ENCODE data around the gene POU2AF2. TPM values are rescaled to one million over a fixed set of nuclear protein-coding genes. Genes with fewer than 3 reads are reported as not detected.
"Not testable (repeated sequence)": the region's sequence is repeated elsewhere in the genome, so short reads cannot be mapped to it uniquely, and the experiment has no call there.

Gene POU2AF2
- total RNA-seq, 1 donor from 2014 or later: not detected

GRCh38 chr11:111310088-111310487 lies 64.6 kb downstream of the POU2AF2 start:
- H3K27ac ChIP-seq: no peak overlapping the region
- no peak for DNase-seq (ENCODE audit: low spot score in 2 of 2)
- no peak for TF ChIP-seq CTCF (IDR thresholded peaks at IDR 0.05)
- H3K4me1 ChIP-seq: no peaks in the 10 kb centered on the region
- H3K27me3 ChIP-seq: no peaks in the 10 kb centered on the region
- no peaks in the 10 kb centered on the region for H3K9me3 ChIP-seq
- no peak overlapping the region for H3K4me3 ChIP-seq
- H3K36me3 ChIP-seq: no peaks in the 10 kb centered on the region
- intact Hi-C loops (cut with DNase I): no loop called here

GRCh38 chr11:111310723-111311122 lies 65.2 kb downstream of the POU2AF2 start:
- Histone ChIP-seq H3K4me3 (no peak overlapping the region), H3K36me3 (no peaks in the 10 kb centered on the region), H3K27me3 (no peaks in the 10 kb centered on the region), H3K4me1 (no peaks in the 10 kb centered on the region), H3K27ac (no peak overlapping the region), H3K9me3 (no peaks in the 10 kb centered on the region)
- intact Hi-C loops (cut with DNase I): no loop called here
- no peak for TF ChIP-seq CTCF (IDR thresholded peaks at IDR 0.05)
- DNase-seq (ENCODE audit: low spot score in 2 of 2): no peak

- Histone ChIP-seq H3K4me3 (no peak overlapping the region), H3K4me1 (no peaks in the 10 kb centered on the region), H3K9me3 (no peaks in the 10 kb centered on the region), H3K36me3 (no peaks in the 10 kb centered on the region), H3K27me3 (no peaks in the 10 kb centered on the region), H3K27ac (no peak overlapping the region)
- no peak for DNase-seq (ENCODE audit: low spot score in 2 of 2)
- TF ChIP-seq CTCF (IDR thresholded peaks at IDR 0.05): no peak
- intact Hi-C loops (cut with DNase I): no loop called here
Measured at GRCh38 chr11:111312076-111312475, 66.6 kb downstream of the POU2AF2 start.

GRCh38 chr11:111319296-111319695 lies 73.8 kb downstream of the POU2AF2 start:
- intact Hi-C loops (cut with DNase I): no loop called here
- Histone ChIP-seq H3K27ac (no peak overlapping the region), H3K36me3 (no peaks in the 10 kb centered on the region), H3K9me3 (no peaks in the 10 kb centered on the region), H3K27me3 (no peaks in the 10 kb centered on the region), H3K4me1 (peaks cover 0 to 12% of the 10 kb centered on the region in 2 donors), H3K4me3 (no peak overlapping the region)
- DNase-seq (ENCODE audit: low spot score in 2 of 2): no peak
- TF ChIP-seq CTCF (IDR thresholded peaks at IDR 0.05): no peak

- not testable (repeated sequence) for DNase-seq (ENCODE audit: low spot score in 2 of 2); H3K36me3 ChIP-seq; H3K27me3 ChIP-seq; H3K9me3 ChIP-seq; H3K4me3 ChIP-seq
- H3K27ac ChIP-seq: peak overlapping the region; percentile 25 to 39
- intact Hi-C loops (cut with DNase I): loop anchor here (5.0 to 10.0 kb wide), 3 partner anchors 115 to 1318 kb away; no protein-coding TSS in a partner anchor
- H3K4me1 ChIP-seq: peaks cover 4 to 19% of the 10 kb centered on the region in 2 donors
Measured at GRCh38 chr11:111320199-111320598, 74.7 kb downstream of the POU2AF2 start.

GRCh38 chr11:111320728-111321568 lies 75.4 kb downstream of the POU2AF2 start:
- Histone ChIP-seq H3K27ac (peak overlapping the region; percentile 25 to 39), H3K27me3 (no peaks in the 10 kb centered on the region), H3K4me3 (no peak overlapping the region), H3K36me3 (no peaks in the 10 kb centered on the region), H3K9me3 (no peaks in the 10 kb centered on the region), H3K4me1 (peaks cover 6 to 25% of the 10 kb centered on the region in 2 donors)
- DNase-seq (ENCODE audit: low spot score in 2 of 2): no peak
- intact Hi-C loops (cut with DNase I): loop anchor here (5.0 to 10.0 kb wide), 3 partner anchors 116 to 1319 kb away; no protein-coding TSS in a partner anchor
- TF ChIP-seq CTCF (IDR thresholded peaks at IDR 0.05): no peak
